ENCODE data around the gene CACFD1. TPM values are rescaled to one million over a fixed set of nuclear protein-coding genes. Genes with fewer than 3 reads are reported as not detected.

CACFD1 gene
- total and polyA plus RNA-seq, 7 donors: 6.7 to 44.6 (median 13.4) TPM

GRCh38 chr9:133488686-133489252 is 29.0 kb downstream of the CACFD1 start:
- TF ChIP-seq EP300 (IDR thresholded peaks at IDR 0.05) (no peak), POLR2AphosphoS5 (IDR thresholded peaks at IDR 0.05) (no peak), CTCF (IDR thresholded peaks at IDR 0.05) (no peak), POLR2A (IDR thresholded peaks at IDR 0.05) (no peak)
- peaks cover 0 to 16% (median 0%) of the 10 kb centered on the region in 3 donors for H3K27me3 ChIP-seq
- WGBS, 2 donors: 89 to 90% methylated on average over 18 of the region's 18 CpGs
- H3K9me3 ChIP-seq: no peaks in the 10 kb centered on the region
- H3K4me3 ChIP-seq: no peak overlapping the region
- DNase-seq: no peak
- no peak overlapping the region for H3K27ac ChIP-seq
- intact Hi-C loops (cut with DNase I): no loop called here
- no peaks in the 10 kb centered on the region for H3K4me1 ChIP-seq
- H3K36me3 ChIP-seq: no peaks in the 10 kb centered on the region

- Histone ChIP-seq H3K36me3 (no peaks in the 10 kb centered on the region), H3K27me3 (peaks cover 0 to 16% (median 0%) of the 10 kb centered on the region in 3 donors), H3K9me3 (no peaks in the 10 kb centered on the region), H3K27ac (no peak overlapping the region), H3K4me1 (no peaks in the 10 kb centered on the region), H3K4me3 (no peak overlapping the region)
- WGBS, 2 donors: 77 to 87% methylated on average over 19 of the region's 19 CpGs
- intact Hi-C loops (cut with DNase I): no loop called here
- TF ChIP-seq POLR2A (IDR thresholded peaks at IDR 0.05) (no peak), EP300 (IDR thresholded peaks at IDR 0.05) (no peak), CTCF (IDR thresholded peaks at IDR 0.05) (no peak), POLR2AphosphoS5 (IDR thresholded peaks at IDR 0.05) (no peak)
- DNase-seq: no peak
Observed at GRCh38 chr9:133489253-133490190, 29.7 kb downstream of the CACFD1 start.

- H3K36me3 ChIP-seq: no peaks in the 10 kb centered on the region
- WGBS, 2 donors: 52 to 69% methylated on average over 13 of the region's 13 CpGs
- no peak overlapping the region for H3K27ac ChIP-seq
- no peaks in the 10 kb centered on the region for H3K4me1 ChIP-seq
- intact Hi-C loops (cut with DNase I): no loop called here
- no peak for TF ChIP-seq POLR2AphosphoS5 (IDR thresholded peaks at IDR 0.05)
- TF ChIP-seq POLR2A (IDR thresholded peaks at IDR 0.05): no peak
- no peak for TF ChIP-seq EP300 (IDR thresholded peaks at IDR 0.05)
- no peak for TF ChIP-seq CTCF (IDR thresholded peaks at IDR 0.05)
- no peak overlapping the region for H3K4me3 ChIP-seq
- no peaks in the 10 kb centered on the region for H3K9me3 ChIP-seq
- H3K27me3 ChIP-seq: peaks cover 0 to 9% (median 0%) of the 10 kb centered on the region in 3 donors
- DNase-seq: no peak
Observed at GRCh38 chr9:133490201-133490681, 30.5 kb downstream of the CACFD1 start.

GRCh38 chr9:133490865-133491655 is 31.3 kb downstream of the CACFD1 start:
- intact Hi-C loops (cut with DNase I): no loop called here
- Histone ChIP-seq H3K27ac (no peak overlapping the region), H3K9me3 (no peaks in the 10 kb centered on the region), H3K36me3 (no peaks in the 10 kb centered on the region), H3K27me3 (peaks cover 0 to 3% (median 0%) of the 10 kb centered on the region in 3 donors), H3K4me1 (no peaks in the 10 kb centered on the region), H3K4me3 (no peak overlapping the region)
- 25 to 72% methylated on average over 12 of the region's 12 CpGs for WGBS, 2 donors
- no peak for TF ChIP-seq POLR2A (IDR thresholded peaks at IDR 0.05)
- no peak for TF ChIP-seq POLR2AphosphoS5 (IDR thresholded peaks at IDR 0.05)
- no peak for TF ChIP-seq EP300 (IDR thresholded peaks at IDR 0.05)
- TF ChIP-seq CTCF (IDR thresholded peaks at IDR 0.05): no peak
- no peak for DNase-seq

Measured in sigmoid colon (tissue), 7 donors.